GM12865 (cell line): ENCODE measurements around the gene BHLHE23.
"Not testable (repeated sequence)": the region's sequence is repeated elsewhere in the genome, so short reads cannot be mapped to it uniquely, and the experiment has no call there.

Experiments
- DNase-seq: peaks from one replicate; pipeline ENCODE4 v3.0.0; 2010; ENCODE audit warnings: low read depth
- H3K4me3 ChIP-seq: 2 replicates; pipeline ENCODE4 v1.5.1; 2011; ENCODE audit warnings: mild to moderate bottlenecking, low read depth, low read length, control low read depth
- CTCF ChIP-seq: IDR thresholded peaks from 2 replicates; pipeline ENCODE4 v1.5.1; 2011; ENCODE audit warnings: low read length, control low read depth, low read depth, inconsistent platforms; ENCODE audit not compliant: insufficient read depth; ENCODE audit errors: missing control alignments

BHLHE23 gene

GRCh38 chr20:63043348-63044203 is 36.8 kb upstream of the BHLHE23 start:
- H3K4me3 ChIP-seq: no peak overlapping the region
- no peak for DNase-seq
- no peak for TF ChIP-seq CTCF

- no peak for DNase-seq
- no peak for TF ChIP-seq CTCF
- H3K4me3 ChIP-seq: no peak overlapping the region
Observed at GRCh38 chr20:63042448-63043071, 35.8 kb upstream of the BHLHE23 start.

- DNase-seq: no peak
- H3K4me3 ChIP-seq: no peak overlapping the region
- TF ChIP-seq CTCF: no peak
Observed at GRCh38 chr20:63041776-63042175, 35.0 kb upstream of the BHLHE23 start.

DNA sequence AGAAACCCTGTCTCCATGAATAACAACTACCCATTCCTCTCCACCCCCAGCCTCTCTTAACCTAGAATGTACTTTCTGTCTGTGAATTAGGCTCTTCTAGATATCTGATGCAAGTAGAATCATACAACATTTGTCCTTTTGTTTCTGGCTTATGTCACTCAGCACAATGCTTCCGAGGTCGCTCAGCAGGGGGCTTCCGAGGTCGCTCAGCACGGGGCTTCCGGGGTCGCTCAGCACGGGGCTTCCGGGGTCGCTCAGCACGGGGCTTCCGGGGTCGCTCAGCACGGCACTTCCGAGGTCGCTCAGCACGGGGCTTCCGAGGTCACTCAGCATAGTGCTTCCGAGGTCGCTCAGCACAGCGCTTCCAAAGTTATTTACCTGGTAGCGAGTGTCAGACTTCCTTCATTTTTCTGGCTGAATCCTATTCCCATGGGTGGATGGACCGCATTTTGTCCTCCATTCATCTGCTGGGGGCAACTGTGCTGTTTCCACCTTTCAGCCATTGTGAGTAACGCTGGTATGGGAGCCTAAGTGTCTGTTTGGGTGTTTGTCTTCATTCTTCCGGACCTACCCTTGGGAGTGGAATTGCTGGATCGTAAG is 31.0 kb upstream of the BHLHE23 start:
- DNase-seq: no peak
- no peak for TF ChIP-seq CTCF
- no peak overlapping the region for H3K4me3 ChIP-seq

GRCh38 chr20:63036291-63036690 is 29.5 kb upstream of the BHLHE23 start:
- no peak for DNase-seq
- no peak for TF ChIP-seq CTCF

DNA sequence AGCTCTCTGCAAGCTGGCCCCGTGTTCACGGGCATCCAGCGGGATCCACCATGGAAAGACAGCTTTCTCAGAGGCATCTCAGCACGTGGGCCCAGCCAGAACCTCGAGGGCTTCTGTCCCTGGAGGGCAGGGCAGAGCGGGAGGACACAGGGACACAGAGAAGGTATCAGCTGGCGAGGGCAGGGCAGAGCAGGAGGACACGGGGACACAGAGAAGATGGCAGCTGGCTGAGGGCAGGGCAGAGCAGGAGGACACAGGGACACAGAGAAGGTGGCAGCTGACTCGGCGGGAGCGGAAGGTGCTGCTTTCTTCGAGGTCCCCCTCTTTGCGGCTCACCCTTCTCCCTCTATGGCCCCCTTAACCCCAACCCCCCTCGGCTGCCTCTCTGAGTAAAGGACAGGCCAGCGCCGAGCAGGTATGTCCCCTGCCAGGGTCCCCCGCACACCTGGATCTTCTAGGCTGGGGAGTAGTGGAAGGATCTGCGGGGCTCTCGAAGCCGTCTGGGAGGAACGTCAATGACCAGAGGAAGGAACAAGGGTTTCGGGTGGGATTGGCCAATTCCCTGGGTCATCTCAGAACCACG is 28.9 kb upstream of the BHLHE23 start:
- TF ChIP-seq CTCF: no peak
- no peak overlapping the region for H3K4me3 ChIP-seq
- DNase-seq: no peak

More at GRCh38 chr20:63036291-63036690, 29.5 kb upstream of the BHLHE23 start:
- H3K4me3 ChIP-seq: no peak overlapping the region

DNA sequence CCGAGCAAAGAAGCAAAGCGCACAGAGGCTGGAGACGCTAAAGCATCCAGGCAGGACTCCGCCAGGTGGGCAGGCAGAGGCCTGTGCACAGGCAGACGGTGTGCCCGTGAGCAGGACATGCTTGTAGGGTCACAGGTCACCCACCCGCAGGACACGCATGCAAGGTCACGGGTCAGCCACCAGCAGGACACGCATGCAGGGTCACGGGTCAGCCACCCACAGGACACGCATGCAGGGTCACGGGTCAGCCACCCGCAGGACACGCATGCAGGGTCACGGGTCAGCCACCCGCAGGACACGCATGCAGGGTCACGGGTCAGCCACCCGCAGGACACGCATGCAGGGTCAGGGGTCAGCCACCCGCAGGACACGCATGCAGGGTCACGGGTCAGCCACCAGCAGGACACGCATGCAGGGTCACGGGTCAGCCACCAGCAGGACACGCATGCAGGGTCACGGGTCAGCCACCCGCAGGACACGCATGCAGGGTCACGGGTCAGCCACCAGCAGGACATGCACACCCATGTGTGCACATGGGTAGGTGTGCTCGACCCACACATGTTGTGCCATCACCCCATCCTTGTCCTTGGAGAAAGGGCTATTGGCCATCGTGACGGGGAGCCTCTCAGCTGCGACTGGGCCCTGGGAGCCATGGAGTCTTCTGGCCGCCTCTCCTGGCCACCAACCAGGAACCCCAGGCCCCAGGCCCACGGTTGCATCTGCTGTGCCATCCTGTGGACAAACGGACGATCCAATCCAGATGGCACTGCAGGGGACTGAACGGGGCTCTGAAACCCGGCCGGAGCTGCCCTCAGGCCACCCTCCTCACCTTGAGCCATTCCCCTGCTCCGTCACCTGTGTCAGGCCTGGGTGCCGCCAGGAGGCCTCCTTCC is 28.2 kb upstream of the BHLHE23 start:
- H3K4me3 ChIP-seq, DNase-seq: not testable (repeated sequence)
